Measurements from ENCODE around the gene RTP4.

RTP4 gene, protein sequence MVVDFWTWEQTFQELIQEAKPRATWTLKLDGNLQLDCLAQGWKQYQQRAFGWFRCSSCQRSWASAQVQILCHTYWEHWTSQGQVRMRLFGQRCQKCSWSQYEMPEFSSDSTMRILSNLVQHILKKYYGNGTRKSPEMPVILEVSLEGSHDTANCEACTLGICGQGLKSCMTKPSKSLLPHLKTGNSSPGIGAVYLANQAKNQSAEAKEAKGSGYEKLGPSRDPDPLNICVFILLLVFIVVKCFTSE

DNA sequence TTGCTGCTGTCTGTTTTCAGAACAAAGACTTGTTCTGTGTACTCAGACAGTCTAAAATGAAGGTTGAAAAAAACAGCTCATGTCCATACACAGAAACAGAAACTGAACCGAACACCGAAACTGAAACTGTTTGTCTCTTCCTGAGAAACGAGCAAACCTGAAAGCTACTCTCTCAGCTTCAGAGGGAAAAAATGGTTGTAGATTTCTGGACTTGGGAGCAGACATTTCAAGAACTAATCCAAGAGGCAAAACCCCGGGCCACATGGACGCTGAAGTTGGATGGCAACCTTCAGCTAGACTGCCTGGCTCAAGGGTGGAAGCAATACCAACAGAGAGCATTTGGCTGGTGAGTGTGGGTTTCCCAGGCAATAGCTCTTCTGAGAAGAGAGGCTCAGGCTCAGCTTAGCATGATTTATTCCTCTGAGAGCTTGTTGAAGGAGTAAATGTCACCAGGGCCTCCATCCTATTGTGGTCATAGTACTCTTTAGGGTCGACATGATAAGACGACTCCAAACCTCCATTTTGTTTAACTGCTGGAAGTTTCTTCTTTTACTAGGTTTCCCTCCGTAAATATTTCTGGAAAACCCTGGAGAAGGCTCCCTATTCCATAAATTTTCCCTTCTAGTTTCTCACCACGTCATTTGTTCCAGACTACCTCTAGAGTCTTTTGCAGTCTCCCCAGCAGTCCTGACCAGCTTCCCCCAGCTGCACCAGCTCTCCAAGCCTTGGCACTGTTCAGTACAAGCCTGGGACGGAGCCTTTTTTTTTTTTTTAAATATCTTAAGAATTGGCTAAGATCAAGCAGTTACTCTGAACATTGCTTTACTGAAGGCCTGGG lies at the start of gene RTP4:
Gene RTP4 (plus strand): TSS at position 135 of the 838 bp plus-strand sequence. CDS start 57 bp downstream, at position 192.
- TF ChIP-seq, protein P1, sequence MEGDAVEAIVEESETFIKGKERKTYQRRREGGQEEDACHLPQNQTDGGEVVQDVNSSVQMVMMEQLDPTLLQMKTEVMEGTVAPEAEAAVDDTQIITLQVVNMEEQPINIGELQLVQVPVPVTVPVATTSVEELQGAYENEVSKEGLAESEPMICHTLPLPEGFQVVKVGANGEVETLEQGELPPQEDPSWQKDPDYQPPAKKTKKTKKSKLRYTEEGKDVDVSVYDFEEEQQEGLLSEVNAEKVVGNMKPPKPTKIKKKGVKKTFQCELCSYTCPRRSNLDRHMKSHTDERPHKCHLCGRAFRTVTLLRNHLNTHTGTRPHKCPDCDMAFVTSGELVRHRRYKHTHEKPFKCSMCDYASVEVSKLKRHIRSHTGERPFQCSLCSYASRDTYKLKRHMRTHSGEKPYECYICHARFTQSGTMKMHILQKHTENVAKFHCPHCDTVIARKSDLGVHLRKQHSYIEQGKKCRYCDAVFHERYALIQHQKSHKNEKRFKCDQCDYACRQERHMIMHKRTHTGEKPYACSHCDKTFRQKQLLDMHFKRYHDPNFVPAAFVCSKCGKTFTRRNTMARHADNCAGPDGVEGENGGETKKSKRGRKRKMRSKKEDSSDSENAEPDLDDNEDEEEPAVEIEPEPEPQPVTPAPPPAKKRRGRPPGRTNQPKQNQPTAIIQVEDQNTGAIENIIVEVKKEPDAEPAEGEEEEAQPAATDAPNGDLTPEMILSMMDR (IDR thresholded peaks at IDR 0.05; ENCODE audit: insufficient read depth, missing control alignments): no peak
- FAIRE-seq (no peak), DNase-seq (ENCODE audit: insufficient read length, low spot score) (no peak)

DNA sequence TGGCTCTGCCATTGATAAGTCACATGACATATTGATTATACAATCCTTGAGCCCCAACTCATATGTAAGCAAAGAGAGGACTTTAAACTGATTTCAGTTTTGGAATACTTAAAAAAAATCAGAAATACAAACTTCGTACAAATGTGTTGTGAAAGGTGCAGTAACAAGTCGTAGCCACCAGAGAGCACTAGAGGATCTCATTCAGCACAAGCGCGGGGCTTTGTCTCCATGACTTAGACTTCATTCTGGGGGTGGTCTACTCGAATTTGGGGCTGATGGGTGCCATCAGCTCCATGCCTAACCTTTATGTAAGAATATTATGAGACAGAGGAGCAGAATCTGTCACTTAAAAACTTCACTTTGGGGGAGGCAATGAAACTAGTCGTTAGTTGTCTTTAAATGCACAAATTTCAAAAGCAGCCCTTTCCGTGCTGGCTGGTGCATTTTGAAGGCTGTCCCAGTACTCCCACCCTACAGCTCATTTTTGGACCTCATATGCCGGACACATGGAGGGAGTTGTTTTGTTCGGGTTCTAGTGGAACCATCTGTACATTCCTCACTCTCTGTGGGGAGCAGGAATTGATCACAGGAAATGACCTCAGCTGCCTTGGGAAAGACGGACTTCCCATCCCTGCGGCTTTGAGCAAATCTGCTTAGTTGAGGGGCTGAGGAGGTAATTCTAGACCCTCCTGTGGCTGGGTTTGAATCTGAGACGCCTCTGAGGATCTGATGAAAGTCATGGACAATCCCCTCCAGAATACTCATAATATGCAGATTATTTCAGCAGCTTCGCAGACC lies 49.2 kb upstream of the RTP4 start:
- FAIRE-seq: no peak
- TF ChIP-seq, protein P1 (IDR thresholded peaks at IDR 0.05; ENCODE audit: insufficient read depth, missing control alignments): peak; percentile 84
- DNase-seq (ENCODE audit: insufficient read length, low spot score): no peak

DNA sequence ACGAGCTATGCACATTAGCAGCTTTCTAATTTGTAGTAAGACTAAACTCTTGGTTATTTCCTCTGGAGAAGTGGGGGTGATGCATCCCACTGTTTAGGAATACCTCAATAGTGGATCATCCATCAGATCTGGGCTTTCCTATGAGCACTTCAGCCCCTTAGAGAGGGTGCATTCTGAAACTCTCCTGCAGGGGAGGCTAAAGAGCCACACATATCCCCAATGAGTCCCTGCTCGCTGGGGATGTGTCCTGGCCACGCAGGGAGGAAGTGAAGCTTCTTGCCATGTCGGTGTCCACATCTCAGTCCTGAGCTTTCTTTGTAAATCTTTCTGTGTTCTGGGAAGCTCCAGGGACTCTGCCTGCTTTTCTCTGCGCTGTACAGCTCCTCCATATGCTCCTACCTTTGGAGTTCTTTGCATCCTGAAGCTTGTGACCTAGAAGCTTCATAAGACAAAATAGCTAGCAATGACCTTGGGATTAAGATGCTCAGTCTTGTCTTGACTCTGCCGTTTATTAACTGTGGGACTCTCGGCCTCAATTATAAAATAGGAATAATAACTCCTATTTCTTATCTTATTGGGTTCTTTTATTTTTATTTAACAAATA lies 48.4 kb upstream of the RTP4 start:
- DNase-seq (ENCODE audit: insufficient read length, low spot score): no peak
- no peak for FAIRE-seq

DNA sequence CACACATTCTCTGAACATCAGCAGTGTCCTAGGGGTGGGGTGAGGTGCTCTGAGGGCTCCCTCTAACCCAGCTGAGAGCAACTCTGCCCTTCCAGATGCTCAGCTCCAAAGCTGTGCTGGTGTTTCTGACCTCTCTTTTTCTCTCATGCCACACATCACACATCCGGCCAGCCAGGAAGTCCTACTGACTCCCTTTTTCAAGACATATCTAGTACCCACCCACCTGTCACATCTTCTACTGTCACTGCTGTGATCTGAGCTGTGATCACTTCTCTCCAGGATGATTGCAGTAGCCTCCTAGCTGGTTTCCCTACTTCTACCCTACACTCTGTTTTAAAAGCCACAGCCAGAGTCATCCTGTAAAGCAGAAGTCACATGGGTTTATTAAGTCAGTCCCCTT lies 46.4 kb upstream of the RTP4 start:
- DNase-seq (ENCODE audit: insufficient read length, low spot score) (no peak), FAIRE-seq (no peak)
- TF ChIP-seq, protein P1 (IDR thresholded peaks at IDR 0.05; ENCODE audit: insufficient read depth, missing control alignments): no peak

More for the DNA sequence above, 48.4 kb upstream of the RTP4 start:
- TF ChIP-seq, protein P1 (IDR thresholded peaks at IDR 0.05; ENCODE audit: insufficient read depth, missing control alignments): peak; percentile 69

DNA sequence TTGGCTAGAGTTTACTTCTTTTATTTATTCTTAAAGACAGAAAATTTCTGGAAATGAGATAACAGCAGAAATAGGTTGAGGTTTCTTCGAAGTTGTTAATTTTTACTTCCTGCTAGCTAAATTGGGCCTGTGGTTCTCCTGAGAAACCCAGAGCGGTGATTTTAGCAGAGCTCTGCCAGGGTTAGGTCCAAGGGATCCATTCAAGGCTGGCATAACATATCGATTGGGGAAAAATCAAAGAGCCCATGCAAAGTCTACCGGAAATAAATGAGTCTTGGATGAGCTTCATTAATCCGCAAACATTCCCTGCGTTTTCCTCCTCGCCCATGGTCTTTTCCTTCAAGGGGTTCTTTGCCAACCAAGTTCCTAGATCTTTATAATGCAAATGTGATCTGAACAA lies 45.9 kb upstream of the RTP4 start:
- DNase-seq (ENCODE audit: insufficient read length, low spot score) (no peak), FAIRE-seq (no peak)
- TF ChIP-seq, protein P1 (IDR thresholded peaks at IDR 0.05; ENCODE audit: insufficient read depth, missing control alignments): no peak

DNA sequence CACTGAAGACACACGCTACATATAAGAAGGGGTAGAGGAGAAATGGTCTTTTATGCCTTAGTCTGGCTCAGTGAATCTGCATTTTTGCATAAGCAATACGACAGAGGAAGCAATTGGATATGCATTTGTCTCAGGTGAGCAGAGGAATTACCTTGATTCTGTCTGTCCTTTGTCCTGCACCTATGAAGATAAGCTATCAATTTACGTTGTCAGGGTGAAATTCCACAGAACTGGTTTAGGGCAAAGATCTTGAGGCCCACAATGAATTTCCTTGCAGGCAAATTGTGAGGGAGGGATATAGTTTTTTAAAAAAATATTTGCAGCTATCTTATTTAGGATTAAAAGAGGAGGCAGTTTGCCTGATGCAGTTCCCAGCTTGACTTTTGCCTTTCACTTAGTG lies 45.1 kb upstream of the RTP4 start:
- DNase-seq (ENCODE audit: insufficient read length, low spot score) (no peak), FAIRE-seq (no peak)
- TF ChIP-seq, protein P1 (IDR thresholded peaks at IDR 0.05; ENCODE audit: insufficient read depth, missing control alignments): no peak
